ENCODE measurements around the gene DEFB119.
"Not testable (repeated sequence)": the region's sequence is repeated elsewhere in the genome, so short reads cannot be mapped to it uniquely, and the experiment has no call there.

Gene DEFB119, protein sequence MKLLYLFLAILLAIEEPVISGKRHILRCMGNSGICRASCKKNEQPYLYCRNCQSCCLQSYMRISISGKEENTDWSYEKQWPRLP
- 0 to 0.44 (median 0) reads per million in 17 experiments for total RNA-seq

DNA sequence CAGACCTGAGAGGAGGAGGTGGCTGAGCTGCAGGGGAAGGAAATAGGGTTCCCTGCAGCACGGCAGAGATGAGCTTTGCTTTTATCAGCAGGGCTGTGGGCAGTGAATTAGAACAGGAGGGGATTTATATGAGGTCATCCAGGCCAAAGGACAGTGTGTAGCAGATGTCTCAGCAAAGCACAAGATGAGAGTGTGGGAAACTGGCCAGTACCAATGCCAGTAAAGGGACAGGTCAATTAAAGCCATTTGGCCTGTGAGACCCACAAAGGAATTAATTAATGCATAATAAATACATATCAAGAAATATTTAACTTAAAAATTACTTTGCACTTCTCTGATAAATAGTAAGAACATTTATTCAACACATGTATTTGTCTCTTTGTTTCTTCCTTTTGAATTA, at the start of gene DEFB119:
Gene DEFB119 (minus strand): TSS at position 101 of the 400 bp plus-strand sequence. CDS start 107 bp downstream, outside the sequence.
- DNase-seq: no peak

DNA sequence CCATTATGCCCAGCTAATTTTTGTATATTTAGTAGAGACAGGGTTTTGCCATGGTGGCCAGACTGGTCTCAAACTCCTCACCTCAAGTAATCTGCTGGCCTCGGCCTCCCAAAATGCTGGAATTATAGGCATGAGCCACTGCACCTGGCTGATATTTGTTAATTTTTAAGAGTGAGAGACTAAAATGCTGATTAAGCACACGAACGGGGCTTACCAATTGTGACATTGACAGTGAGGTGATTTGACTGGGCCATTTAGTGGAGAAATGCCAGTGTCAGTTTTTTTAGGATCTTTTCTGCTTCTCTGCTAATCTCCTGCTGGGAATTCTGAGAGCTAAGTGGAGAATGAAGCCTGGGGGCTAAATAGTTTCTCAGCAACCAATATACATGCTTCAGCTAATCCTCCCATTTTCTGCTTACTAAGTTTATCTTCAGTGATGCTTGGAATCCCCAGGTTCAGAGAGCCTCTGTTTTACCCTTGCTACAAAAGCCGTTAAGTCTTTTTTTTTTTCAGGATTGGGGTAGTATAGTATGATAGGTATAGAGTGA, 40.3 kb upstream of the DEFB119 start:
- DNase-seq: no peak

DNA sequence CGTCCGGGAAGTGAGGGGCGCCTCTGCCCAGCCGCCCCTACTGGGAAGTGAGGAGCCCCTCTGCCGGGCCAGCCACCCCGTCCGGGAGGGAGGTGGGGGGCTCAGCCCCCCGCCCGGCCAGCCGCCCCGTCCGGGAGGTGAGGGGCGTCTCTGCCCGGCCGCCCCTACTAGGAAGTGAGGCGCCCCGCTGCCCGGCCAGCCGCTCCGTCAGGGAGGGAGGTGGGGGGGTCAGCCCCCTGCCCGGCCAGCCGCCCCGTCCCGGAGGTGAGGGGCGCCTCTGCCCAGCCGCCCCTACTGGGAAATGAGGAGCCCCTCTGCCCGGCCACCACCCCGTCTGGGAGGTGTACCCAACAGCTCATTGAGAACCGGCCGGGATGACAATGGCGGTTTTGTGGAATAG, 37.2 kb upstream of the DEFB119 start:
- DNase-seq: not testable (repeated sequence)

DNA sequence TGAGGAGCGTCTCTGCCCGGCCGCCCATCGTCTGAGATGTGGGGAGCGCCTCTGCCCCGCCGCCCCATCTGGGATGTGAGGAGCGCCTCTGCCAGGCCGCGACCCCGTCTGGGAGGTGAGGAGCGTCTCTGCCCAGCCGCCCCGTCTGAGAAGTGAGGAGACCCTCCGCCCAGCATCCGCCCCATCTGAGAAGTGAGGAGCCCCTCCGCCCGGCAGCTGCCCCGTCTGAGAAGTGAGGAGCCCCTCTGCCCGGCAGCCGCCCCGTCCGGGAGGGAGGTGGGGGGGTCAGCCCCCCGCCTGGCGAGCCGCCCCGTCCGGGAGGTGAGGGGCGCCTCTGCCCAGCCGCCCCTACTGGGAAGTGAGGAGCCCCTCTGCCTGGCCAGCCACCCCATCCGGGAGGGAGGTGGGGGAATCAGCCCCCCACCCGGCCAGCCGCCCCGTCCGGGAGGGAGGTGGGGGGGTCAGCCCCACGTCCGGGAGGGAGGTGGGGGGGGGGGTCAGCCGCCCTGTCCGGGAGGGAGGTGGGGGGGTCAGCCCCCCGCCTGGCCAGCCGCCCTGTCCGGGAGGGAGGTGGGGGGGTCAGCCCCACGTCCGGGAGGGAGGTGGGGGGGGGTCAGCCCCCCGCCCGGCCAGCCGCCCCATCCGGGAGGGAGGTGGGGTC, 36.6 kb upstream of the DEFB119 start:
- not testable (repeated sequence) for DNase-seq

DNA sequence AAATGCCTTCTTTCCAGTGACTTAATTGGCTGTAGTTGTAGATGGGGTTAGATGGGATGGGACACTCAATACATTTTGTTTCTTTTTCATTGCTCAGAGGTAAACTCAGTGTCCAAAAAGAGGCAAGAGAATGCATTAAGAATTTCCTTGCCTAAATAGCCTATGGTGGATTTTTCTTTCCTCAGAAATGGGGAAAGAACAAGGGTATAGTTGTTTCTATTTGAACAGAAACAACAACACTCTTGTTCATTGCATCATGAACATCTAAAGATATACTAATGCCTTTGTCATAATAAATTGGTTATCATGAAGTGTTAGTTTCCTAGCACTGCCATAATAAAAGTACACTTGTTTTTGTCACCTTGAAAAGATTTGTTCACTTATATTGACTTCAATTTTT, 35.4 kb upstream of the DEFB119 start:
- DNase-seq: no peak

DNA sequence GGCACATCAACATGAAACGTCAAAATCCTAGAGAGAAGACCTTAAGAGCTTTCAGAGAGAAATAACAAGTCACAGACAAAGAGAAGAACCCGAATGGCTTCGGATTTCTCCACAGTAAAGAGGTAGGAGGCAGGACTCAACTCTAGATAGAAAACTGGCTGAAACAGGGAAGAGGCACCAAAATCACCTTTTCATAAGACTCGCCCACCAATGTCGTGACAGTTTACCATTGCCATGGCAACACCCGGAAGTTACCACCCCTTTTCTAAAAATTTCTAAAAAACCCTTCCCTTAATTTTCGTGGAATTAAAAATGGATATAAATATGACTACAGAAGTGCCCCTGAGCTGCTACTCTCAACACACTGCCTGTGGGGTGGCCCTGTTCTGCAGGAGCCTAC, 27.9 kb upstream of the DEFB119 start:
- DNase-seq: no peak

DNA sequence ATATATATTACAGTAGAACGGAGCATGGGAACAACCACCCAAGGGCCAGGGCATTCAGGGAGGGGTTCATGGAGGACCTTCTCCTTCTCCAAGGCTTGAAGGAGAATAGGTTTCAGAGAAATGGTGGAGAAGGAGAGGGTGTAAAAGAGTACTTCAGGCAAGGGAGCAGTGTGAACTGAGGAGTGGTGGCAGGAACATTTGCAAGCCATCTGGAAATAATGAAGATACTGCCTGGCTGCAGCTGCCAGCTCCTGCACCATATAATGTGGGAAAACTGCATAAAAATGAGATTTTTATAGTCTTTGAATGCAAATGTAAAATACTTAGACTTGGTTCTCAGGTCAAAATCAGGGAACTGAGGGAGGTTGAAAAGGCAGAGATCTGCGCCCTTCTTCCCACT, 25.3 kb upstream of the DEFB119 start:
- DNase-seq: no peak

DNA sequence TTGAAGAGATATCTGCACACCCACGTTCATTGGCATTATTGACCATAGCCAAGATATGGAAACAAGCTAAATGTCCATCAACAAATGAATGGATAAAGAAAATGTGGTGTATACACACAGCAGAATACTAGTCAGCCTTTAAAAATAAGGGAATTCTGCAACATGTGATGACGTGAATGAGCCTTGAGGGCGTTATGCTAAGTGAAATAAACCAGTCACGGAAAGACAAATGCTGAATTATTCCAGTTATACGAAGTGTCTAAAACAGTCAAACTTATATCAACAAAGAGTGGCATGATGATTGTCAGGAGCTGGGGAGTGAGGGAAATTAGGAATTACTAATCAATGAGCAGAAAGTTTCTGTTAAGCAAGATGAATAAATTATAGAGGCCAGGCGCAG, 24.0 kb upstream of the DEFB119 start:
- no peak for DNase-seq

DNA sequence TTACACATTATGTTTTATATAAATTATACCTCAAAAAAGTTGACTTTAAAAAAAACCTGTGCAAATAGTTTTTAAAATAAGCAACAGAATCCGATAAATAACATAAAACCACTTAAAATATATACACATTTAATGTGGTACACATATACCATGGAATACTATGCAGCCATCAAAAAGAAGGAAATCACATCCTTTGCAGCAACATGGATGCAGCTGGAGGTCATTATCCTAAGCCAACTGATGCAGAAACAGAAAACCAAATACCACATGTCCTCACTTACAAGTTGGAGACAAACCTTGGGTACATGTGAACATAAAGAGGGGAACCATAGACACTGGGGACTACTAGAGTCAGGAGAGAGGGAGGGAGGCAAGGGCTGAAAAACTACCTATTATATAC, 19.6 kb upstream of the DEFB119 start:
- no peak for DNase-seq

DNA sequence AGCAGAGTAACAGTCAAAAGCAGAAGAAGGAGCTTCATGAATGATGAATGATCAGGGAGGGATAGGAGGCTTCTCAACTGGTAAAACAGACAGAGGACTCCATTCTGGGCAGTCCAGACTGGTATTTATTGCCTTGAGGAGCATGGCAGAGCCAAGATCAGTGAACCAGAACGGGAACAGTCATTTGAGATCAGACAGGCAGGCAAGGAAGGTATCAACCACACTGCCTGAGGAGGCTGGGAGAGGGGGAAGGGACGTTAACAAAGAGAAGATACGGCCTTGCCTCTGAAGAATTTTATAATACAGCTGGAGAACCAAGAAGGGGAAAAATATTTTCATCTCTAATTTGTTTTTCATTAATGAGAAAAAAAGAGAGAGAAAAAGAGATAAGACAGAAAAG, 15.7 kb upstream of the DEFB119 start, which contains the start of gene DEFB121:
Gene DEFB121 (minus strand): TSS at position 101 of the 400 bp plus-strand sequence. CDS start 63 bp downstream, at position 38.
- DNase-seq: no peak

DNA sequence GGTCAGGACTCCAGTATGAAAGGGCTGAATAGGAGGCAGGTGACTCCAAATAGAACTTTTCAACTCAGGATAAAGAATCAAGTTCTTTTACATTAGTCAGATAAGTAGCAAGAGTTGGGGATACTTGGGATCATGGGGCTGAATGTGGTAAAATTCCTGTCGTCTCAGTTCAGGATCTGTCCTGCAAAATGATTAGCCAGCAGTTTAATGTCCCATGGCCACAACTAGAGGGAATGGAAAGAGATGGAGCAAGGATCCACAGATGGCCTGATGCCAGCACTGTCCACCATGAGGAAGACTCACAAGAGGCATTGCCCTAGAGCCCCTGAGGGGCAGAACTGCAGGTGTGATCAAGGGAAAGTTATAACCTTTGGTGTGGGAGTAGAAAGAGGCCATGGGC, 13.5 kb upstream of the DEFB119 start:
- DNase-seq: no peak

DNA sequence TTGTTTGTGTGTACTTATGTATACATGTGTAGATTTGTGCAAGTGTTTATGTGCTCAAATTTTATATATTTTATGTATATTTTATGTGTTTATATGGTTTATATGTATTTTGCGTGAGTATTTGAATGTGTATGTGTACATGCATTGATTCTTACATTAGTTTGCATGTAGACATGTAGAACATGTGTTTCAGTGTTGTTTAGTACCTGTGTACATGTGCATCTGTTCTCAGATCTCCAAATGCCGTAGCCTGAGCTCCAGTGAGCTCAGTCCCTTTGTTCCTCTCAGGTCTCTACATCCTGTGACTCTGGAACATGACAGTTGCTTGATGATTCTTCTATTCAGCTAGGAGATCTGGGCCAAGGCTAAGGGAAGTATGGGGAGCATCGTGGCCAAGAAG, 4.5 kb upstream of the DEFB119 start:
- no peak for DNase-seq

DNA sequence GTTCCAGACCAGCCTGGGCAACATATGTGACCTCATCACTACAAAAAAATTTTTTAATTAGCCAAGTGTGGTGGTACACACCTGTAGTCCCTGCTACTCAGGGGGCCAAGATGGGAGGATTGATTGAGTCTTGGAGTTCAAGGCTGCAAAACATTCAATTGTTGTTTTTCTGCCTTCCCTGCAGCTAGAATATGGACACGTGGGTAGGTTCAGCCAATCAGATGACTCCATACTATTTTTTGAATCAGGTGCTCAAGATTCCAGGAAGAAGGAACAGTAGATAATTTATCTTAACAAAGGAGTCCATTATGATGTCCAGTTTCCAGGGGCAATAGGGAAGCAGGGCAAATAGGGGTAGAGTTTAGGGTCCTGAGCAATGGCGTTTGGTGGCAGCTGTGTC, 2.4 kb upstream of the DEFB119 start:
- no peak for DNase-seq

DNA sequence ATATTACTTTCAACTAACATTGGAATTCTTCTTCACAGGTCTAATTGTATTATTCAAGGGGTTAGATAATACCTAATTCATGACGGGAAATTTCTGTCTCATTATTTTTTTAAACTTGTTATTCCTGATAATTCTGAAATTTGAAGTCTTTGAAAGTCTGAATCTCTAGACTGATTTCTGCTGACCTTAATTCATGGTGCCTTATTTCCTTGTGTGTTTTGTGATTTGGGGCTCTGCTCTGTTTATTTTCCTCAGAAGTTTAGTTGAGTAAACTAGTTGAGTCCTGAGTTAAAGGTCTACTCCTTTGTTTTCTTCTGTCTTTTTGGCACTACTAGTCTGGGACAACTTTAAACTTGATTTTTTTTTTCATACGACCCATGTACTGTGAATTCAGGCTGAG, 16.0 kb downstream of the DEFB119 start:
- DNase-seq: no peak

DNA sequence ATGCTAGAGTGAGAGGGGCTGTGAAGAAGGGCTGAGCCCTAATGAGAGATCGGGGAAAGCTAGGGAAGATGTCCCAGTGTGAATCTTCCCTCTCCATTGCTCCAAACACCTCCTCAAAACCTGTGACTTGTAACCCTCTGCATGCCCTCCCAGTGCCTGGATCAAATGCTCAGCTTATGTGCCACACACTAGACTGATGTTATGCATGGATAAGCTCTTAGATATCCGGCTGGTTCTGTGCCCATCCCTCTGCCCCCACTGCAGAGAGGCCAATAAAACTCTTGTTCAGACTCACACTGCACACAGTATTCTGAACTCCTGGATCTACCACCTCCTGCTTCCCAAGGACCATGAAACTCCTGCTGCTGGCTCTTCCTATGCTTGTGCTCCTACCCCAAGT, 22.1 kb downstream of the DEFB119 start, which contains the start of gene DEFB118:
Gene DEFB118 (plus strand): TSS at position 301 of the 400 bp plus-strand sequence. CDS start 50 bp downstream, at position 351.
- DNase-seq: no peak

DNA sequence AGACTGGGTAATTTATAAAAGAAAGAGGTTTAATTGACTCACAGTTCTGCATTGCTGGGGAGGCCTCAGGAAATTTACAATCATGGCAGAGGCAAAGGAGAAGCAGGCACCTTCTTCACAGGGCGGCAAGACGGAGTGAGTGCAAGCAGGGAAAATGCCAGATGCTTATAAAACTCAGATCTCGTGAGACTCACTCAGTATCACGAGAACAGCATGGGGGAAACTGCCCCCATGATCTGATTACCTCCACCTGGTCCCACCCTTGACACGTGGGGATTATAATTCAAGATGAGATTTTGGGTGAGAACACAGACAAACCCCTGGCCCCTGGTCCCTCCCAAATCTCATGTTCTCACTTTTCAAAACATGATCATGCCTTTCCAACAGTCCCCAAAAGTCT, 26.1 kb downstream of the DEFB119 start:
- not testable (repeated sequence) for DNase-seq

DNA sequence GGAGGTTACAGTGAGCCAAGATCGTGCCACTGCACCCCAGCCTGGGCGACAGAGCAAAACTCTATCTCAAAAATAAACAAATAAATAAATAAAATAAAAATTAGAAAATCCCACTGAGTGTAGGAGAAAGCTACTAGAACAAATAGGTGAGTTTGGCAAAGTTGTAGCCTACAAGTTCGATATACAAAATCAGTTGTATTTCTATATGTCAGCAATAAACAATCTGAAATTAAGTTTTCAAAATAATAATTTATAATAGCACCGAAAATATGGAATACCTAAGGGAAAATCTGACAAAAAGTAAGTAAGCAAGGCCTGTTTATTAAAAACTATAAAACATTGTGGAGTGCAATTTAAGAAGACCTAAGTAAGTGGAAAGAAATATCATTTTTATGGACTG, 27.1 kb downstream of the DEFB119 start:
- no peak for DNase-seq

DNA sequence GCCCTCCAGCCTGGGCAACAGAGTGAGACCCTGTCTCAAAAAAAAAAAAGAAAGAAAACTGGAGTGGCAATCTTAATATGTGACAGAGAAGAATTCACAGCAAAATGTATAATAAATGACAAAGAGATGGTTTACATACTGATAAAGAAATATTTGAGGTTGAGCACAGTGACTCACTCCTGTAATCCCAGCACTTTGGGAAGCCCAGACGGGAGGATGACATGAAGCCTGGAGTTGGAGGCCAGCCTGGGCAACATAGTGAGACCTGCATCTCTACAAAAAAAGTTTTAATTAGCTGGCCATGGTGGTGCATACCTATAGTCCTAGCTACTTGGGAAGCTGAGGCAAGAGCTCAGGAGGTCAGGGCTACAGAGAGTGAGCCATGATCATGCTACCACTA, 34.4 kb downstream of the DEFB119 start:
- DNase-seq: no peak

DNA sequence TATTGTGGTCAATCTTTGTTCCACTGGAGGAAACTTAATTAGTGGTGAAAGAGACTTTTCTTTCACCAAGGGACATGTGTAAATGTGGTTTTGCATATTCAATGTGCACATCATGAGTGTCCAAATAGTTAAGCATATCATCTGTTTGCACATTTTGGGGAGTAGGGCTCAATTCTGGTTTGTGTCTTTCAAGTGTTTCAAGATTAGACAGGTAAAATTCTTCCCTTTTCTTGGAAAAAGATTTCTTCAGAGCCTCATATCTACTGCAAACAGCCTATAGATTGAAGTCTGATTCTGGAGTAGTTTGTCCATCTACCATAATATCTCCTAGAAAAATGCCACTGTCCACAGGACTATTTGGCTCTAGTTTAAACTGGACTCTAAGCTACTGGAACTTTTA, 48.9 kb downstream of the DEFB119 start:
- DNase-seq: no peak

DNA sequence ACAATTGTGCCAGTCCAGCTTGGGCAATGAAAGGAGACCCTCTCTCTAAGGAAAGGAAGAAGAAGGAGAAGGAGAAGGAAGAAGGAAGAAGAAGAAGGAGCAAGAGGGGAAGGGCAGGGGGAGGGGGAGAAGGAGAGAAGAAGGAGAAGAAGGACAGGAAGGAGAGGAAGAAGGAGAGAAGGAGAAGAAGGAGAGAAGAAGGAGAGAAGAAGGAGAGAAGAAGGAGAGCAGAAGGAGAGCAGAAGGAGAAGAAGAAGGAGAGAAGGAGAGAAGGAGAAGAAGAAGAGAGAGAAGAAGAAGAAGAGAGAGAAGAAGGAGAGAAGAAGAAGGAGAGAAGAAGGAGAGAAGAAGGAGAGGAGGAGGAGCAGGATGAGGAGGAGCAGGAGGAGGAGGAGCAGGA, 59.5 kb downstream of the DEFB119 start:
- no peak for DNase-seq

Measured in suppressor macrophage (primary cell).